ENCODE measurements around the gene DIPK2B.

The DIPK2B gene

DNA sequence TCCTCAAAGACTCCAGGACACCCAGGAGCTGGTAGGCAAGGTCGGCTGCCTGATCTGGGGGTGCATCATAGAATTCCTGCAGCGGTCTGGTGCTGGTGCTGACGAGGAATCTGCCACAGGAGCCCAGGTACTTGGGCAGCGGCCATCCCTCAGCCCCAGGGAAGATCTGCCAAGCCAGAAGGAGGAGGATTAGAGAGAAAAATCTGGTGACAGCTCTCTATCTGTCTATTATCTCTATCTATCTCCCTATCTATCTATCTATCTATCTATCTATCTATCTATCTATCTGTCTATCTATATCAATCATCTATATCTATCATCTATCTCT is 46.7 kb downstream of the DIPK2B start:
- Histone ChIP-seq H3K36me3 (ENCODE audit: control insufficient read depth, insufficient read depth, low read length) (no peaks in the 10 kb centered on the region), H3K27ac (ENCODE audit: low read depth, low read length) (no peak overlapping the region), H3K4me3 (ENCODE audit: low read length) (no peak overlapping the region), H3K4me1 (ENCODE audit: control insufficient read depth, insufficient read depth, low read length) (no peaks in the 10 kb centered on the region), H3K9ac (ENCODE audit: low read length) (no peak overlapping the region), H3K27me3 (ENCODE audit: control insufficient read depth, insufficient read depth, low read length) (peaks cover 3% of the 10 kb centered on the region)
